HCT116 (cell line): ENCODE data around the gene FLCN. TPM values are rescaled to one million over a fixed set of nuclear protein-coding genes. Genes with fewer than 3 reads are reported as not detected.

Experiments
- ATAC-seq: fragments of 200-7000 bp; cut with Tn5 transposase; 2 replicates; pipeline ENCODE4 v1.9.1; 2020; ENCODE audit warnings: mild to moderate bottlenecking, moderate library complexity
- BruUV-seq: library from RNA; stranded (reverse); fragments of 400-500 nt; replicated peaks from 2 replicates; lab custom pipeline; 2021; lab: Mats Ljungman, UMichigan
- CTCF ChIA-PET: fragments of 300-600 bp; sonication (Branson Sonifier 250); formaldehyde crosslinking; loops from one replicate; lab custom pipeline; 2021; ENCODE audit warnings: antibody characterized with exemption; lab: Charles Lee
- POLR2A ChIA-PET: fragments of 300-600, 350-600 bp; sonication (Branson Sonifier 250); formaldehyde crosslinking; loops from one replicate; lab custom pipeline; 2021; ENCODE audit warnings: antibody characterized with exemption; lab: Charles Lee
- RAD21 ChIA-PET, 2 experiments: fragments of 300-600 bp; sonication (Branson Sonifier 250); formaldehyde crosslinking; loops; one replicate each; lab custom pipeline; 2023; ENCODE audit warnings: low total read pairs in 2 of 2; ENCODE audit not compliant: uncharacterized antibody in 2 of 2, unreplicated experiment in 2 of 2, low non-redundant PET in 1 of 2; lab: Charles Lee
- DNase-seq: peaks from one replicate; pipeline ENCODE4 v3.0.0-alpha.2; 2010; ENCODE audit warnings: low read depth, low spot score
- H2AFZ ChIP-seq: fragments of 200-600 bp; shearing (Covaris generic), sonication (generic); 2 replicates; pipeline ENCODE4 v1.6.1; 2017; ENCODE audit warnings: low read depth, mixed run types, mixed read lengths, antibody characterized with exemption, low read length; ENCODE audit not compliant: poor library complexity, severe bottlenecking
- H3K27ac ChIP-seq: 2 replicates; pipeline ENCODE4 v1.5.1; 2012; ENCODE audit warnings: low read depth, low read length
- H3K27me3 ChIP-seq: fragments of 200-600 bp; sonication (generic); 2 replicates; pipeline ENCODE4 v1.6.1; 2016; ENCODE audit warnings: mixed run types, low read length, mixed read lengths; ENCODE audit not compliant: insufficient read depth
- H3K36me3 ChIP-seq, 2 experiments: fragments of 200-500 bp in 1 of 2; fragments of 200-600 bp in 1 of 2; sonication (Bioruptor generic) in 1 of 2; sonication (generic) in 1 of 2; 2 replicates each; pipeline versions ENCODE4 v1.5.1 to v1.6.1; 2014 to 2016; ENCODE audit warnings: low read length in 2 of 2, inconsistent platforms in 1 of 2, mixed read lengths in 1 of 2, mixed run types in 1 of 2; ENCODE audit not compliant: insufficient read depth in 2 of 2, control insufficient read depth in 1 of 2
- H3K4me1 ChIP-seq, 2 experiments: fragments of 200-600 bp in 1 of 2; sonication (generic) in 1 of 2; 2 replicates each; pipeline versions ENCODE4 v1.5.1 to v1.6.1; 2012 to 2017; ENCODE audit warnings: low read length in 2 of 2, inconsistent platforms in 1 of 2, mild to moderate bottlenecking in 1 of 2, mixed read lengths in 1 of 2, mixed run types in 1 of 2, moderate library complexity in 1 of 2; ENCODE audit not compliant: insufficient read depth in 2 of 2, control insufficient read depth in 1 of 2
- H3K4me2 ChIP-seq: fragments of 200-600 bp; sonication (generic); 2 replicates; pipeline ENCODE4 v1.6.1; 2017; ENCODE audit warnings: mixed run types, low read length, mixed read lengths
- H3K4me3 ChIP-seq, 2 experiments: fragments of 200-600 bp in 1 of 2; sonication (generic) in 1 of 2; replicated peaks in 1 of 2; 2 replicates each; pipeline ENCODE4 v1.5.1; 2011 to 2016; ENCODE audit warnings: low read length in 2 of 2, control low read depth in 1 of 2, low read depth in 1 of 2, mild to moderate bottlenecking in 1 of 2, mixed read lengths in 1 of 2, mixed run types in 1 of 2
- H3K79me2 ChIP-seq: fragments of 200-600 bp; sonication (generic); 2 replicates; pipeline ENCODE4 v1.6.1; 2017; ENCODE audit warnings: mild to moderate bottlenecking, mixed run types, low read length, moderate library complexity, mixed read lengths; ENCODE audit not compliant: insufficient read depth
- H3K9ac ChIP-seq: fragments of 200-600 bp; sonication (generic); 2 replicates; pipeline ENCODE4 v1.6.1; 2016; ENCODE audit warnings: low read length, mixed read lengths
- H3K9me2 ChIP-seq: fragments of 200-600 bp; sonication (generic), shearing (Covaris generic); 2 replicates; pipeline ENCODE4 v1.6.1; 2017; ENCODE audit warnings: mixed run types, mild to moderate bottlenecking, moderate library complexity; ENCODE audit not compliant: insufficient read depth
- H3K9me3 ChIP-seq, 2 experiments: fragments of 200-500 bp in 1 of 2; fragments of 200-600 bp in 1 of 2; sonication (Bioruptor generic) in 1 of 2; sonication (generic) in 1 of 2; 2 replicates each; pipeline ENCODE4 v1.6.1; 2014 to 2017; ENCODE audit warnings: low read length in 2 of 2, mixed read lengths in 2 of 2, inconsistent platforms in 1 of 2, low read depth in 1 of 2, mild to moderate bottlenecking in 1 of 2, mixed run types in 1 of 2, moderate library complexity in 1 of 2; ENCODE audit not compliant: control insufficient read depth in 1 of 2, insufficient read depth in 1 of 2
- H4K20me1 ChIP-seq: fragments of 200-600 bp; sonication (generic), shearing (Covaris generic); 2 replicates; pipeline ENCODE4 v1.6.1; 2017; ENCODE audit warnings: mixed run types, mild to moderate bottlenecking, moderate library complexity; ENCODE audit not compliant: insufficient read depth
- CBX3 ChIP-seq: IDR thresholded peaks from 2 replicates; pipeline ENCODE4 v1.6.1; 2012; ENCODE audit warnings: low read depth
- CEBPB ChIP-seq: IDR thresholded peaks from 2 replicates; pipeline ENCODE4 v1.6.1; 2012; ENCODE audit warnings: low read depth
- EGR1 ChIP-seq: IDR thresholded peaks from 2 replicates; pipeline ENCODE4 v1.6.1; 2012; ENCODE audit warnings: low read depth
- ELF1 ChIP-seq: IDR thresholded peaks from 2 replicates; pipeline ENCODE4 v1.6.1; 2012; ENCODE audit warnings: low read depth, borderline replicate concordance
- EZH2 ChIP-seq: fragments of 200-600 bp; sonication (generic); IDR thresholded peaks from 2 replicates; pipeline ENCODE4 v1.6.1; 2017; ENCODE audit warnings: antibody characterized with exemption, mixed run types
- FOSL1 ChIP-seq: IDR thresholded peaks from 2 replicates; pipeline ENCODE4 v1.6.1; 2012; ENCODE audit warnings: low read depth
- JUND ChIP-seq: IDR thresholded peaks from 2 replicates; pipeline ENCODE4 v1.6.1; 2012
- POLR2A ChIP-seq: IDR thresholded peaks from 2 replicates; pipeline ENCODE4 v1.7.0; 2011; ENCODE audit warnings: borderline replicate concordance; ENCODE audit not compliant: insufficient read depth, insufficient read length; ENCODE audit errors: extremely low read depth
- POLR2AphosphoS5 ChIP-seq: IDR thresholded peaks from 2 replicates; pipeline ENCODE4 v1.6.1; 2011; ENCODE audit warnings: mild to moderate bottlenecking, low read depth, low read length, moderate library complexity
- RAD21 ChIP-seq: IDR thresholded peaks from 2 replicates; pipeline ENCODE4 v1.6.1; 2012; ENCODE audit warnings: low read depth, mild to moderate bottlenecking
- REST ChIP-seq: IDR thresholded peaks from 2 replicates; pipeline ENCODE4 v1.6.1; 2012; ENCODE audit warnings: low read depth
- SP1 ChIP-seq: IDR thresholded peaks from 2 replicates; pipeline ENCODE4 v1.6.1; 2012; ENCODE audit warnings: low read depth
- SRF ChIP-seq: IDR thresholded peaks from 2 replicates; pipeline ENCODE4 v1.6.1; 2012; ENCODE audit warnings: low read depth
- TCF7L2 ChIP-seq: IDR thresholded peaks from 2 replicates; pipeline ENCODE4 v1.7.0; 2011; ENCODE audit warnings: borderline replicate concordance, inconsistent platforms; ENCODE audit not compliant: insufficient read depth, insufficient read length; ENCODE audit errors: extremely low read depth
- YY1 ChIP-seq: IDR thresholded peaks from 2 replicates; pipeline ENCODE4 v1.6.1; 2011; ENCODE audit warnings: low read length, low read depth, moderate library complexity, mild to moderate bottlenecking; ENCODE audit not compliant: insufficient replicate concordance; ENCODE audit errors: extremely low read depth
- ZBTB33 ChIP-seq: IDR thresholded peaks from 2 replicates; pipeline ENCODE4 v1.6.1; 2011; ENCODE audit warnings: mild to moderate bottlenecking, low read length, moderate library complexity; ENCODE audit not compliant: insufficient replicate concordance; ENCODE audit errors: extremely low read depth
- ZFX ChIP-seq: fragments of 450-650 bp; IDR thresholded peaks from 2 replicates; pipeline ENCODE4 v1.6.1; 2017
- intact Hi-C: fragments of 100-400 bp; cut with micrococcal nuclease; formaldehyde crosslinking; loops from 2 replicates; pipeline ENCODE4 v1.10.0; 2022
- total RNA-seq: library from RNA; stranded (reverse); gene quantifications from one replicate; pipeline ENCODE4 v1.2.1, GENCODE V29; 2021; ENCODE audit not compliant: unreplicated experiment
- TF ChIP-seq, protein P1 (sequence below): IDR thresholded peaks from 2 replicates; pipeline ENCODE4 v1.6.1; 2012

The FLCN gene
- total RNA-seq, 1 experiment from 2014 or later: 23.7 TPM

- H3K9me2 ChIP-seq: no peaks in the 10 kb centered on the region
- no peak for ATAC-seq
- ChIA-PET POLR2A (no interaction called here), RAD21 (no interaction called here), CTCF (interaction anchor here (1.1 kb wide), 1 partner anchor 158 kb away, joined by 3 read pairs; no protein-coding TSS in a partner anchor)
- H2AFZ ChIP-seq: no peak overlapping the region
- no TSS peak for BruUV-seq
- DNase-seq: no peak
- H4K20me1 ChIP-seq: no peaks in the 10 kb centered on the region
- intact Hi-C loops: no loop called here
- H3K36me3 ChIP-seq: peaks cover 27 to 46% of the 10 kb centered on the region in 2 experiments
- no peaks in the 10 kb centered on the region for H3K79me2 ChIP-seq
- no peak overlapping the region for H3K27ac ChIP-seq
- H3K4me2 ChIP-seq: no peak overlapping the region
- H3K9ac ChIP-seq: no peak overlapping the region
- no peaks in the 10 kb centered on the region for H3K9me3 ChIP-seq
- no peak overlapping the region for H3K4me3 ChIP-seq
- TF ChIP-seq SRF: no peak
- no peak for TF ChIP-seq REST
- no peak for TF ChIP-seq JUND
- no peak for TF ChIP-seq ELF1
- TF ChIP-seq, protein P1, sequence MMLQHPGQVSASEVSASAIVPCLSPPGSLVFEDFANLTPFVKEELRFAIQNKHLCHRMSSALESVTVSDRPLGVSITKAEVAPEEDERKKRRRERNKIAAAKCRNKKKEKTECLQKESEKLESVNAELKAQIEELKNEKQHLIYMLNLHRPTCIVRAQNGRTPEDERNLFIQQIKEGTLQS: no peak
- no peak for TF ChIP-seq FOSL1
- no peak for TF ChIP-seq EGR1
- TF ChIP-seq YY1: no peak
- TF ChIP-seq POLR2A: no peak
- no peak for TF ChIP-seq SP1
- TF ChIP-seq ZFX: no peak
- no peak for TF ChIP-seq ZBTB33
- no peak for TF ChIP-seq TCF7L2
- no peak for TF ChIP-seq RAD21
- TF ChIP-seq CEBPB: no peak
- TF ChIP-seq EZH2: no peak
- TF ChIP-seq CBX3: no peak
- no peak for TF ChIP-seq POLR2AphosphoS5
- no peaks in the 10 kb centered on the region for H3K4me1 ChIP-seq
- H3K27me3 ChIP-seq: no peaks in the 10 kb centered on the region
Measured at GRCh38 chr17:17164156-17164555, 72.8 kb downstream of the FLCN start.
